ENCODE results near the gene ADCY10. TPM values are rescaled to one million over a fixed set of nuclear protein-coding genes. Genes with fewer than 3 reads are reported as not detected.

Gene ADCY10
- polyA plus RNA-seq, 1 donor = 0.25 TPM

DNA sequence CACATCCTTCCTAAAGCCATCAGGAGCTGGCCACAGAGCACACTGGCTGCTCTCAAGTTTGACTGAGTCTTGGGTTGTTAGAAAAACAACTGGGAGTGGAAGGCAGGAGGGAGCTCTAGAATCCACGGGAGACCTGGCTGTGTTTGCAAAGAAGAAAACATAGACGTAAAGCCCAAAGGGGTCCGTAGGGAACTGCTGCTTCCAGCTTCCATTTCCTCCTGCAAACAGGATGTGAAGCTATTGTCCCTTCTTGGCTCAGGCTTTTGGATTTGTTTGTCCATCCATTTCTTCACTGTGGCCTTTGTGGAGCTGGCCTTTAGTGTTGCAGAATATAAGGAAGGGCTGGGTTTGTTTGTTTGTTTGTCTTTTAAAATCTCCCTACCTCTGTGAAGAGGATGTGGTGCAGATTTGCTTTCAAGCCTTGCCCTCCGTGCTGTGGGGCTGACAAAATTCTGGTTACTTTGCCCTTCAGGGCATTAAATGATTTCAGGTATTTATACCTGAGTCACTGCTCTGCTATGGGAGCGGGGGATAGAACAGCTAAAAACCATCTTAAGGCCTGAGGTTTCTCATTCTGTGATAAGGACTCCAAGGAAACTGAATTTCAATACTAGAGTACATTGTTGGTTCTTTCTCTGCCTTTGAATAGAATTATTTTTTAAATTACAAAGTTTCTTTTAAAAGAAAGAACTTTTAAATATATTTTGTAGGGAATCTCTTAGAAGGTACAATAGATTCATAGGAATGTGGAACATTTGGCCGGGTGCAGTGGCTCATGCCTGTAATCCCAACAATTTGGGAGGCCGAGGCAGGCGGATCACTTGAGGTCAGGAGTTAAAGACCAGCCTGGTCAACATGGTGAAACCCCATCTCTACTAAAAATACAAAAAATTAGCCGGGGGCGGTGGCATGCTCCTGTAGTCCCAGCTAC is 117.9 kb downstream of the ADCY10 start:
- peaks cover 4% of the 10 kb centered on the region for H3K36me3 ChIP-seq (ENCODE audit: control insufficient read depth, insufficient read depth, low read length)
- no CpG with 5 or more reads among the region's 10 CpGs for WGBS (ENCODE audit: insufficient coverage, low lambda C conversion rate)
- DNase-seq = no peak
- H3K27me3 ChIP-seq (ENCODE audit: control insufficient read depth, insufficient read depth, low read length) = no peaks in the 10 kb centered on the region
- H3K27ac ChIP-seq (ENCODE audit: low read length) = no peak overlapping the region
- H3K4me3 ChIP-seq (ENCODE audit: low read length) = no peak overlapping the region
- no peaks in the 10 kb centered on the region for H3K9me3 ChIP-seq (ENCODE audit: control insufficient read depth, low read depth, low read length)
- peaks cover 13% of the 10 kb centered on the region for H3K4me1 ChIP-seq (ENCODE audit: control insufficient read depth, insufficient read depth, low read length)

DNA sequence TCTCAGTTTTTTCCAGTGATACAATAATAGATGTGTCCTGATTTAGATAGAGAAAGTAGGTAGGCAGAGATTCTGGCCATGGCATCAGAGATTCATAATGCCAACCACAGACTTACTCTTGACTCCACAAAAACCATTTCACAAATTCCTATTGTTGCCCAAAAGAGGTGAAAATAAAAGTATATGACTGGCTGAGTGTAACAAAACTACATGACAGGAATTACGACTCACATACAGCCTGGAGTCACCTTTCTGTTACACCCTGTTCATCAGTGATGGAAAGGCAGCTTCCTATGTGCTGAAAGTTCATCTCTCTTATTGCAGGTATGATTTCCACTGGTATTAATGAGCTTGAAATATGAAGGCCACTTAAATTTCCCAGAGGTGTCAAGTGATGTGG is 119.9 kb downstream of the ADCY10 start:
- no CpG with 5 or more reads among the region's 1 CpG for whole genome bisulfite sequencing (ENCODE audit: insufficient coverage, low lambda C conversion rate)
- Histone ChIP-seq H3K27me3 (ENCODE audit: control insufficient read depth, insufficient read depth, low read length) (no peaks in the 10 kb centered on the region), H3K36me3 (ENCODE audit: control insufficient read depth, insufficient read depth, low read length) (peaks cover 21% of the 10 kb centered on the region), H3K4me1 (ENCODE audit: control insufficient read depth, insufficient read depth, low read length) (peaks cover 4% of the 10 kb centered on the region), H3K9me3 (ENCODE audit: control insufficient read depth, low read depth, low read length) (no peaks in the 10 kb centered on the region), H3K4me3 (ENCODE audit: low read length) (no peak overlapping the region), H3K27ac (ENCODE audit: low read length) (no peak overlapping the region)
- DNase-seq = no peak

GRCh38 chr1:167792188-167792565 is 121.8 kb downstream of the ADCY10 start:
- WGBS (ENCODE audit: insufficient coverage, low lambda C conversion rate) = no CpG with 5 or more reads among the region's 4 CpGs
- no peaks in the 10 kb centered on the region for H3K4me1 ChIP-seq (ENCODE audit: control insufficient read depth, insufficient read depth, low read length)
- no peaks in the 10 kb centered on the region for H3K27me3 ChIP-seq (ENCODE audit: control insufficient read depth, insufficient read depth, low read length)
- no peak overlapping the region for H3K27ac ChIP-seq (ENCODE audit: low read length)
- DNase-seq = no peak
- no peak overlapping the region for H3K4me3 ChIP-seq (ENCODE audit: low read length)
- H3K9me3 ChIP-seq (ENCODE audit: control insufficient read depth, low read depth, low read length) = no peaks in the 10 kb centered on the region
- H3K36me3 ChIP-seq (ENCODE audit: control insufficient read depth, insufficient read depth, low read length) = peaks cover 36% of the 10 kb centered on the region

DNA sequence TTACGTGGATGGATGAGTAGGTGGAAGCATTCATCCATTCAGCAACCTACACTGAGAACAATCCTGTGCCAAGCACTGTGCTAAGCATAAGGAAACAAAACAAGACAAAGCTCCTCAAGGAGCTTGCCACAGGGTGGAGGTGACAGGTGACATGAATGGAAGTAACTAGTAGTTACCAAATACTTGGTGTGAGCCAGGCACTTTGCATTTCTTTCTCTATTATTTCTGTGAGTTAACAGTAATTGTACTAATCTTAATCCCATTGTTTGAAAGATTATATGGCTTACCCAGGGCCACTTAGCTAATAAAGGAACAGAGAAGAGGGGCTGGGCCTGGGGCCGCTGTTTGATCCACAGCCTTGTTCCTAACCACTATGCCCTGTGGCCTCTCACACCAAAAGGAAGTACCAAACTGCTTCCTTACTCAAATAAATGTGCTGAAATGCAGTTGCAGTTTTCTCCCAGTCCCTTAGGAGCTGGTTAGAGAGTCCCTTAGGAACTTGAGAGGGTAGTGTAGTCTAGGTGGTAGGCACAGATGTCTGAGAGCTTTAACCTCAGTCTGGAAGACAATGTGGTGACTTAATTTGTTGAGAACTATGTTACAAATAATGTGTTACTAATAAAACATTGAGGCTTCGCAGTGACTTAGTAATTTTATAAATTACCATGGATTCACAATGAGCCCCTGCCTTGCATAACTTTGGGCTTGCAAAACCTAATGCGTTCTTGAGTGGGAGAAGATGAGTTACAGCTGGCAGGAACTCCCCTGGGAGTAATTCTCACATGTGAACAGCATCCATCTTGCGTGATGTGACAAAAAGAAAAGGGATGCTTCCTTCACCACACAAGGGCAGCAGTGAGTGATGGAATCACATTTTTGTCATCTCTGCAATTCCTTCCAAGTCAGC is 122.4 kb downstream of the ADCY10 start:
- Histone ChIP-seq H3K4me3 (ENCODE audit: low read length) (no peak overlapping the region), H3K27ac (ENCODE audit: low read length) (no peak overlapping the region), H3K4me1 (ENCODE audit: control insufficient read depth, insufficient read depth, low read length) (peaks cover 3% of the 10 kb centered on the region), H3K27me3 (ENCODE audit: control insufficient read depth, insufficient read depth, low read length) (no peaks in the 10 kb centered on the region), H3K36me3 (ENCODE audit: control insufficient read depth, insufficient read depth, low read length) (peaks cover 36% of the 10 kb centered on the region), H3K9me3 (ENCODE audit: control insufficient read depth, low read depth, low read length) (no peaks in the 10 kb centered on the region)
- DNase-seq = no peak
- WGBS (ENCODE audit: insufficient coverage, low lambda C conversion rate) = no CpG with 5 or more reads among the region's 5 CpGs

DNA sequence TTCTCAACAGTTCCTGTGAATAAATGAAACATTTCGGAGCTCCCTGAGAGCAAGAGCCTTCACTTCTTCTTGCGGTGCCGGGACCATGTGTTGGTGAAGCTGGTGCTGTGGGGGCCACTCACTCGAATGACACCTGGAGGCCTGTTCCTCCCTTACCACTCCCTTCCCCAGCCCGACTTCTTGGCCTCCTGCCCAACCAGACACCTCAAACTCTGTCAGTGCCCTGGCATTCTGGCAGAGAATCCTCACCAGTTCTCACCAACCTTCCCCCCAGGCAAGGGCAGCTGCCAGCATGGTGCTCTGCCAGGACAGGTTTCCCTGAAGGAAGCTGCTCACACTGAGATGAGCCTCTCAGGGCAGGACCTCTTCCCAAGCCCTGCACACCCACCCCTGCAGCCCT is 123.8 kb downstream of the ADCY10 start:
- WGBS (ENCODE audit: insufficient coverage, low lambda C conversion rate) = no CpG with 5 or more reads among the region's 5 CpGs
- peaks cover 33% of the 10 kb centered on the region for H3K36me3 ChIP-seq (ENCODE audit: control insufficient read depth, insufficient read depth, low read length)
- H3K9me3 ChIP-seq (ENCODE audit: control insufficient read depth, low read depth, low read length) = no peaks in the 10 kb centered on the region

DNA sequence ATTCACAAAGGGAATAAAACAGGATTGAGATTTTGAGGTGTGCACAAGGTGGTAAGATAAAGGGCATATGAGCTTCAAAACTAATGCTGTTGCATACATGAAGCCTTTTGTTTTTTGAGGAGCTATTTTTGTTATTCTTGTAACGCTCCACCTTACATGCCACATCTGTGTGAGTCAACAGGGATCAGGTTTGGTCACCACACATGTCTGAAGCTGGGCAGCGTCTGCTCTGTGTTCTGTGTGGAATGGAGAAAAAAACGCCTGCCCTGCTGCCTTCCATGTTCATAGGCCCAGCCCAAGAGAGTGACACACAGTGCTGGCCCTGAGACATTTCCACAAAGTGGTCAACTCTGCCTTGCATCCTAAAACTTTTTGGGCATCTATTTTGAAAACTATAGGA is 124.4 kb downstream of the ADCY10 start:
- WGBS (ENCODE audit: insufficient coverage, low lambda C conversion rate) = no CpG with 5 or more reads among the region's 3 CpGs
- Histone ChIP-seq H3K36me3 (ENCODE audit: control insufficient read depth, insufficient read depth, low read length) (peaks cover 34% of the 10 kb centered on the region), H3K9me3 (ENCODE audit: control insufficient read depth, low read depth, low read length) (no peaks in the 10 kb centered on the region), H3K4me3 (ENCODE audit: low read length) (no peak overlapping the region), H3K27ac (ENCODE audit: low read length) (no peak overlapping the region), H3K4me1 (ENCODE audit: control insufficient read depth, insufficient read depth, low read length) (peaks cover 6% of the 10 kb centered on the region), H3K27me3 (ENCODE audit: control insufficient read depth, insufficient read depth, low read length) (no peaks in the 10 kb centered on the region)
- DNase-seq = no peak

More for the DNA sequence above, 123.8 kb downstream of the ADCY10 start:
- DNase-seq = no peak
- Histone ChIP-seq H3K4me3 (ENCODE audit: low read length) (no peak overlapping the region), H3K27ac (ENCODE audit: low read length) (no peak overlapping the region), H3K27me3 (ENCODE audit: control insufficient read depth, insufficient read depth, low read length) (no peaks in the 10 kb centered on the region), H3K4me1 (ENCODE audit: control insufficient read depth, insufficient read depth, low read length) (peaks cover 6% of the 10 kb centered on the region)

GRCh38 chr1:167786502-167786901 is 127.4 kb downstream of the ADCY10 start:
- Histone ChIP-seq H3K9me3 (ENCODE audit: control insufficient read depth, low read depth, low read length) (no peaks in the 10 kb centered on the region), H3K27me3 (ENCODE audit: control insufficient read depth, insufficient read depth, low read length) (no peaks in the 10 kb centered on the region), H3K4me1 (ENCODE audit: control insufficient read depth, insufficient read depth, low read length) (peaks cover 6% of the 10 kb centered on the region), H3K27ac (ENCODE audit: low read length) (no peak overlapping the region), H3K4me3 (ENCODE audit: low read length) (no peak overlapping the region), H3K36me3 (ENCODE audit: control insufficient read depth, insufficient read depth, low read length) (peaks cover 37% of the 10 kb centered on the region)
- no CpG with 5 or more reads among the region's 5 CpGs for WGBS (ENCODE audit: insufficient coverage, low lambda C conversion rate)
- peak in 1 of 2 donors; percentile 42 for DNase-seq

- peaks cover 6% of the 10 kb centered on the region for H3K4me1 ChIP-seq (ENCODE audit: control insufficient read depth, insufficient read depth, low read length)
- H3K36me3 ChIP-seq (ENCODE audit: control insufficient read depth, insufficient read depth, low read length) = peaks cover 29% of the 10 kb centered on the region
- H3K9me3 ChIP-seq (ENCODE audit: control insufficient read depth, low read depth, low read length) = peaks cover 9% of the 10 kb centered on the region
- DNase-seq = no peak
- H3K27me3 ChIP-seq (ENCODE audit: control insufficient read depth, insufficient read depth, low read length) = no peaks in the 10 kb centered on the region
- WGBS (ENCODE audit: insufficient coverage, low lambda C conversion rate) = no CpG with 5 or more reads among the region's 3 CpGs
- H3K27ac ChIP-seq (ENCODE audit: low read length) = no peak overlapping the region
- no peak overlapping the region for H3K4me3 ChIP-seq (ENCODE audit: low read length)
Measured at GRCh38 chr1:167784876-167785550, 128.9 kb downstream of the ADCY10 start.

- no CpG with 5 or more reads among the region's 1 CpG for WGBS (ENCODE audit: insufficient coverage, low lambda C conversion rate)
- H3K36me3 ChIP-seq (ENCODE audit: control insufficient read depth, insufficient read depth, low read length) = peaks cover 16% of the 10 kb centered on the region
Measured at GRCh38 chr1:167782946-167783345, 131.0 kb downstream of the ADCY10 start.

GRCh38 chr1:167781558-167781957 is 132.4 kb downstream of the ADCY10 start:
- Histone ChIP-seq H3K27ac (ENCODE audit: low read length) (no peak overlapping the region), H3K4me3 (ENCODE audit: low read length) (no peak overlapping the region), H3K27me3 (ENCODE audit: control insufficient read depth, insufficient read depth, low read length) (no peaks in the 10 kb centered on the region), H3K9me3 (ENCODE audit: control insufficient read depth, low read depth, low read length) (peaks cover 11% of the 10 kb centered on the region), H3K36me3 (ENCODE audit: control insufficient read depth, insufficient read depth, low read length) (peaks cover 15% of the 10 kb centered on the region), H3K4me1 (ENCODE audit: control insufficient read depth, insufficient read depth, low read length) (peaks cover 4% of the 10 kb centered on the region)
- no peak for DNase-seq
- no CpG with 5 or more reads among the region's 2 CpGs for WGBS (ENCODE audit: insufficient coverage, low lambda C conversion rate)

More at GRCh38 chr1:167782946-167783345, 131.0 kb downstream of the ADCY10 start:
- peaks cover 6% of the 10 kb centered on the region for H3K4me1 ChIP-seq (ENCODE audit: control insufficient read depth, insufficient read depth, low read length)
- H3K9me3 ChIP-seq (ENCODE audit: control insufficient read depth, low read depth, low read length) = peaks cover 11% of the 10 kb centered on the region
- DNase-seq = no peak
- H3K27me3 ChIP-seq (ENCODE audit: control insufficient read depth, insufficient read depth, low read length) = no peaks in the 10 kb centered on the region
- H3K4me3 ChIP-seq (ENCODE audit: low read length) = no peak overlapping the region
- no peak overlapping the region for H3K27ac ChIP-seq (ENCODE audit: low read length)
